MCF 10A (cell line): ENCODE measurements around the gene TOP3A. TPM values are rescaled to one million over a fixed set of nuclear protein-coding genes. Genes with fewer than 3 reads are reported as not detected.
A peak's percentile ranks its signal among the peaks of the same experiment; 100 is the strongest.

ENCODE experiments used
- BruUV-seq: library from RNA; stranded (reverse); fragments of 400-500 nt; replicated peaks from 2 replicates; lab custom pipeline; 2021; lab: Mats Ljungman, UMichigan
- CTCF ChIA-PET: fragments of 300-600 bp; sonication (Branson Sonifier 250); formaldehyde crosslinking; extraction: SDS; loops from one replicate; lab custom pipeline; 2021; ENCODE audit warnings: antibody characterized with exemption, inconsistent platforms; lab: Yijun Ruan, JAX
- POLR2A ChIA-PET: fragments of 300-600, 350-650 bp; sonication (Branson Sonifier 250); formaldehyde crosslinking; extraction: SDS; loops from one replicate; lab custom pipeline; 2020; ENCODE audit warnings: antibody characterized with exemption, inconsistent platforms; lab: Yijun Ruan, JAX
- DNase-seq: peaks from one replicate; pipeline ENCODE4 v3.0.0-alpha.2; 2018; ENCODE audit not compliant: unreplicated experiment
- H3K27ac Mint-ChIP-seq: one replicate; pipeline ENCODE4 v1.8.0; 2022; ENCODE audit warnings: mild to moderate bottlenecking, low read depth, mixed read lengths; ENCODE audit not compliant: unreplicated experiment
- H3K27me3 Mint-ChIP-seq: one replicate; pipeline ENCODE4 v1.8.0; 2022; ENCODE audit warnings: mixed read lengths; ENCODE audit not compliant: insufficient read depth, unreplicated experiment
- H3K36me3 Mint-ChIP-seq: one replicate; pipeline ENCODE4 v1.8.0; 2022; ENCODE audit warnings: mild to moderate bottlenecking, moderate library complexity, mixed read lengths; ENCODE audit not compliant: insufficient read depth, unreplicated experiment
- H3K4me1 Mint-ChIP-seq: one replicate; pipeline ENCODE4 v1.8.0; 2022; ENCODE audit warnings: mixed read lengths; ENCODE audit not compliant: insufficient read depth, unreplicated experiment
- H3K4me3 Mint-ChIP-seq: one replicate; pipeline ENCODE4 v1.8.0; 2022; ENCODE audit warnings: mild to moderate bottlenecking, moderate library complexity, mixed read lengths; ENCODE audit not compliant: unreplicated experiment
- H3K9me3 Mint-ChIP-seq: one replicate; pipeline ENCODE4 v1.8.0; 2022; ENCODE audit warnings: mixed read lengths; ENCODE audit not compliant: unreplicated experiment
- intact Hi-C: fragments of 100-400 bp; cut with micrococcal nuclease; formaldehyde crosslinking; loops from 2 replicates; pipeline ENCODE4 v1.14.1; 2022
- total RNA-seq: library from RNA; stranded (reverse); gene quantifications from 2 replicates; pipeline ENCODE4 v1.2.3, GENCODE V29; 2022
- TF ChIP-seq, protein P1 (sequence below): fragments of 200-600 bp; IDR thresholded peaks from one replicate; pipeline ENCODE4 v1.8.0; 2022; ENCODE audit warnings: antibody characterized with exemption, mild to moderate bottlenecking; ENCODE audit not compliant: unreplicated experiment

Gene TOP3A
- total RNA-seq, 1 experiment from 2014 or later, result 32.5 TPM

DNA sequence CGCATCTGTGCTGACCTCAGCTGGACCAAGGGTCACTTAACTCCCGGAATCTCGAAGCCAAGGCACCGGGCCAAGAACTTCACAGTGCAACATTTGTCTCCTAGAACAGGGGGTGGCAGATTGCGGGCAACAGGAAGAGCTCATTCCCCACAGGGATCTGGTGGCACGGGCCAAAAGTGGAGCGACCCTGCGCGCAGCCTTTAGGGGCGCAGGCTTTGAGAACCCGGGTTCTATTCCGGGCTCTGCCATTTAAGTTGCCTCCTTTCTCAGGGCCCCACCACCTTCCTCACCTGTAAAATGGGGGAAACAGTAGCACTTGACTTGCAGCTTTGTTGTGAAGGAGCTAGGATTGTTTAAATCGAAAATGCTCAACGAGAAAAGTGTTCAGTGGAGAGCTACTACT lies 47.9 kb upstream of the TOP3A start:
- Mint-ChIP-seq H3K27ac (no peak overlapping the region), H3K4me3 (peak overlapping the region; percentile 89), H3K36me3 (peaks cover 31% of the 10 kb centered on the region), H3K9me3 (no peaks in the 10 kb centered on the region), H3K27me3 (no peaks in the 10 kb centered on the region), H3K4me1 (peaks cover 8% of the 10 kb centered on the region)
- intact Hi-C loops, result no loop called here
- ChIA-PET POLR2A (interaction anchor here (1.0 to 2.4 kb wide), 8 partner anchors 10 to 103 kb away, joined by 3 to 16 read pairs (median 5); partner anchors contain the start of genes EVPLL, SMCR8 and TOP3A), CTCF (interaction anchor here (0.7 to 1.4 kb wide), 4 partner anchors 10 to 263 kb away, joined by 3 to 8 read pairs (median 5); no protein-coding TSS in a partner anchor)
- peak; percentile 56 for DNase-seq
- BruUV-seq, result TSS peak; percentile 59
- TF ChIP-seq, protein P1, sequence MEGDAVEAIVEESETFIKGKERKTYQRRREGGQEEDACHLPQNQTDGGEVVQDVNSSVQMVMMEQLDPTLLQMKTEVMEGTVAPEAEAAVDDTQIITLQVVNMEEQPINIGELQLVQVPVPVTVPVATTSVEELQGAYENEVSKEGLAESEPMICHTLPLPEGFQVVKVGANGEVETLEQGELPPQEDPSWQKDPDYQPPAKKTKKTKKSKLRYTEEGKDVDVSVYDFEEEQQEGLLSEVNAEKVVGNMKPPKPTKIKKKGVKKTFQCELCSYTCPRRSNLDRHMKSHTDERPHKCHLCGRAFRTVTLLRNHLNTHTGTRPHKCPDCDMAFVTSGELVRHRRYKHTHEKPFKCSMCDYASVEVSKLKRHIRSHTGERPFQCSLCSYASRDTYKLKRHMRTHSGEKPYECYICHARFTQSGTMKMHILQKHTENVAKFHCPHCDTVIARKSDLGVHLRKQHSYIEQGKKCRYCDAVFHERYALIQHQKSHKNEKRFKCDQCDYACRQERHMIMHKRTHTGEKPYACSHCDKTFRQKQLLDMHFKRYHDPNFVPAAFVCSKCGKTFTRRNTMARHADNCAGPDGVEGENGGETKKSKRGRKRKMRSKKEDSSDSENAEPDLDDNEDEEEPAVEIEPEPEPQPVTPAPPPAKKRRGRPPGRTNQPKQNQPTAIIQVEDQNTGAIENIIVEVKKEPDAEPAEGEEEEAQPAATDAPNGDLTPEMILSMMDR, result no peak

DNA sequence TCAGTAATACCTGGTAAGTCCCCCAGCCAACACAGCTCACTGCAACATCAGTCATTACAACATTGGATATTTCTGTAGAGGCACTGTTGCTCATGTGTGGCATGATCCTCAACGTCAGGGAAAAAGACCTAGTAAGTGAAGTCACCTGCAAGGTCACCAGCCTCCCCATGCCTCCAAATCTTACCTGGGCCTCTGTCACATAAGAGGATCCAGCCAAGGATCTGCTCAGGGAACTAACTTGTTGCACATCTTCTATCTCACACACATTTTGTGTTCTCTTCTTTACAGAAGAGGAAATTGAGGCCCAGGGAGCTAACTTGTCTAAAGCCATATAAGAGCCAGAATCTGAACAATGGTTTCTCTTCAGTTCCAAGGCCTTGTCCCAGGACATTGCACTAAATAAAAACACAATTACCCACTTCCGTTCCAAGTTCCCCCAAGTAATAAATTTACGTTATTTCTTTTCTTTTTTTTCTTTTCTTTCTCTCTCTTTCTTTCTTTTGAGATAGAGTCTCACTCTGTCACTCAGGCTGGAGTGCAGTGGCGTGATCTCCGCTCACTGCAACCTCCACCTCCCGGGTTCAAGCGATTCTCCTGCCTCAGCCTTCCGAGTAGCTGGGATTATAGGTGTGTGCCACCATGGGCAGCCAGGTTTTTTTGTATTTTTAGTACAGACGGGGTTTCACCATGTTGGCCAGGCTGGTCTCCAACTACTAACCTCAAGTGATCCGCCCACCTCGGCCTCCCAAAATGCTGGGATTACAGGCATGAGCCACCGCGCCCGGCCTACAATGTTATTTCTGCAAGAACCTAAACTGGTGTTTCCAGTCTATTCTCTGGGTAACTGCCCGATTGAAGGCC lies 47.3 kb upstream of the TOP3A start:
- peaks cover 10% of the 10 kb centered on the region for H3K4me1 Mint-ChIP-seq
- H3K27me3 Mint-ChIP-seq, result no peaks in the 10 kb centered on the region
- peaks cover 36% of the 10 kb centered on the region for H3K36me3 Mint-ChIP-seq
- peak overlapping the region; percentile 89 for H3K4me3 Mint-ChIP-seq
- H3K27ac Mint-ChIP-seq, result no peak overlapping the region
- BruUV-seq, result no TSS peak
- no peak for DNase-seq
- TF ChIP-seq, protein P1, result no peak
- ChIA-PET POLR2A (interaction anchor here (1.0 to 2.4 kb wide), 6 partner anchors 9 to 103 kb away, joined by 4 to 16 read pairs (median 6); partner anchors contain the start of gene EVPLL), CTCF (interaction anchor here (0.7 to 1.4 kb wide), 4 partner anchors 9 to 264 kb away, joined by 3 to 8 read pairs (median 5); no protein-coding TSS in a partner anchor)
- H3K9me3 Mint-ChIP-seq, result no peaks in the 10 kb centered on the region
- intact Hi-C loops, result no loop called here

- Mint-ChIP-seq H3K4me1 (peaks cover 18% of the 10 kb centered on the region), H3K36me3 (peaks cover 48% of the 10 kb centered on the region), H3K27ac (no peak overlapping the region), H3K27me3 (no peaks in the 10 kb centered on the region), H3K4me3 (no peak overlapping the region), H3K9me3 (no peaks in the 10 kb centered on the region)
- POLR2A ChIA-PET, result no interaction called here
- BruUV-seq, result no TSS peak
- DNase-seq, result no peak
- intact Hi-C loops, result no loop called here
- TF ChIP-seq, protein P1, result no peak
- CTCF ChIA-PET, result no interaction called here
Observed at GRCh38 chr17:18360518-18360917, 45.7 kb upstream of the TOP3A start.

- H3K9me3 Mint-ChIP-seq, result no peaks in the 10 kb centered on the region
- TF ChIP-seq, protein P1, result no peak
- peaks cover 77% of the 10 kb centered on the region for H3K36me3 Mint-ChIP-seq
- CTCF ChIA-PET, result no interaction called here
- no peaks in the 10 kb centered on the region for H3K27me3 Mint-ChIP-seq
- DNase-seq, result peak; percentile 63
- H3K27ac Mint-ChIP-seq, result peak overlapping the region; percentile 80
- intact Hi-C loops, result no loop called here
- POLR2A ChIA-PET, result interaction anchor here (0.6 to 1.1 kb wide), 4 partner anchors 12 to 245 kb away, joined by 3 to 5 read pairs (median 3); partner anchors contain the start of gene ALKBH5
- H3K4me1 Mint-ChIP-seq, result peaks cover 10% of the 10 kb centered on the region
- H3K4me3 Mint-ChIP-seq, result peak overlapping the region; percentile 40
- BruUV-seq, result no TSS peak
Observed at GRCh38 chr17:18356624-18357023, 41.8 kb upstream of the TOP3A start.
